Stimulated activated CD8-positive, alpha-beta memory T cell treated with anti-CD3 and anti-CD28 coated beads, Interleukin-15, amount 100 ng/mL, for 1 hour (primary cell): ENCODE measurements around the gene BMP7.
"Not testable (repeated sequence)": the region's sequence is repeated elsewhere in the genome, so short reads cannot be mapped to it uniquely, and the experiment has no call there.

Experiments
- DNase-seq: peaks from one replicate; pipeline ENCODE4 v3.0.0-alpha.2; 2020; ENCODE audit warnings: low read depth

The BMP7 gene

DNA sequence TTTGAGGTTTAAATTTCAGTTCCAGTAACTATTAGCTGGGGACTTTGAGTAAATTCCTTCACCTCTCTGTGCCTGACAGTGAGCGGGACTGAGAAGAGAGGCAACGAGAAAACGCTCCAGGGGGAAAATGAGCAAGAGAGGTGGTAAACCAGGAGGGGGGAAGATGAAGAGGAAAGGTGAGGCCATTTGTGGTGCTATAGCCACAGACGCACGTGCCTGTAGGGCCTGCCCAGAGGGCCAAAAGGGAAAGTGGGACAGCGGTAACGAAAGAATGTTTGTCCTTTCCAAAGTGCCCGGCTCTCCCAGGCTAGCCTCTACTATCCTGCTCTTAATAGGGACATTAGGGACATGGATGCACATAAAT, 99.2 kb downstream of the BMP7 start:
- DNase-seq = no peak

DNA sequence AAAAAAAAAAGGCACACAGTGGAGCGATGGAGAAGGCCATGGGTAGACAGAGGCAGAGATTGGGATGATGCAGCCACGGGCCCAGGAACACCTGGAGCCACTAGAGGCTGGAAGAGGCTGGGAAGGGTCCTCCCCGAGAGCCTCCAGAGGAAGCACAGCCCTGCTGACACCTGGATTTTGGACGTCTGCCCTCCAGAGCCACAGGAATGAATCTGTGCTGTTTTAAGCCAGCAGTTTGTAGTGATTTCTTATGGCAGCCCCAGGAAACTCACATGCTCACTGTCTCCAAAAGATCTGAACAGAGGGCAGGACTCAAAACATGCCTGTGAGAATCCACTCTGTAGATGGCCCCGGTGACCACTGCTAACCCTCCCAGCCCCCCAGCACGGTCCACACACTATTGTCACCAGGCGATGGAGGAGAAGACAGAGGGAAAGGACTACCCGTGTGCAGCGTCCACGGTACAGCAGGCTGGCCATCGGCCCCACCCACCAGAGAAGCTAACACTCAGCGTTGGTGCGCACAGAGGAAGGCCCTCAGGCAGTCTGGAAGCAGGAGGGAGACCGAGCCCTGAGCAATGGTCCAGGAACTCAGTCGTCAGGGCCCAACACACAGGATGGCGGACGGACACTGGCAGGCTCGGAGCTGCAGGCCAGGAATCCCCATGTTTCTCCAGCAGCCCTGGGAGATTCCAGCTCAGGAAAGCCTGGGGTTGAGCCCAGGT, 99.7 kb downstream of the BMP7 start:
- no peak for DNase-seq

DNA sequence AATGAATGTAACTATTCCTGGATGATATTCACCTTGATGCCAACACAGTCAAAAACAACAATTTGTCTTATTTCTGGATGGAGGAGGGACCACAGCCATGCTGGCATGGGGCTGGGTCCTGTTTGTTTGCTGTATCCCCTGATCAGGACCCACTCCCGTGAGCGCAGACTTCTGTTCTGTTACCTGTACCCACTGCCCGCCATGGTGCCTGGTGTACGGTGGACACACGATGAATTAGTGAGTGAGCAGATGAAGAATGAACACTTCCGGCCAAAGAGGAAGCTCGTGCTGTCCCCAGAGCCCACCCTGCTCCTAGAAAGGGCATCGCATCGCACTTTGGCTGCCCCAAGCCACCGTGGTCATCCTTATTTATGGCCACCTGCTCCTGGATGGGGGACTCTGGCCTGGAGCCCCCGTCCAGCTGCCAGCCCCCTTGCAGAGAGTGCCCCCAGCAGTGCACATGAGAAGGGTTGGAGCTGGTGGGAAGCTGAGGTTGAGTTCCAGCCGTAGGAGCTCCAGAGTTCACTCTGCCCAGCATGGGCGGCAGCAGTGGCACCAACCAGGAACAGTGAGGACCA, 100.9 kb downstream of the BMP7 start:
- DNase-seq = no peak

DNA sequence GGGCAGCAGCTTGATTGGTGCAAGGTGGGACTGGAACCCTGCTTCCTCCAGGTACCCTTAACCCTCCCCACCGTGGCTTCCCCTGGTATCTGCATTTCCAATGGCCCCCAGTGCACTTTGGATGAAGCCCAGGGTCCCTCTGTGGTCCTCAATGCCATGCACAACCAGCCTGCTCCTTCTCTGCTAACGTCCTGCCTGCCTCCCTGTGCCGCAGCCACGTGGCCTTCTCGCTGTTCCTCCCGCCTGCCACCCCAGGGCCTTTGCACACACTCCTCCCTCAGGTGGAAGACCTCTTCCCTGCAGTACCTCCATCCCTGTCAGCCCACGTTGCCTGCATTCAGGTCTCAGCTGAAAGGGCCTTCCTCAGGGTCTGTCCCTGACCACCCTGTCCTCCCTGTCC, 101.6 kb downstream of the BMP7 start:
- DNase-seq = no peak

DNA sequence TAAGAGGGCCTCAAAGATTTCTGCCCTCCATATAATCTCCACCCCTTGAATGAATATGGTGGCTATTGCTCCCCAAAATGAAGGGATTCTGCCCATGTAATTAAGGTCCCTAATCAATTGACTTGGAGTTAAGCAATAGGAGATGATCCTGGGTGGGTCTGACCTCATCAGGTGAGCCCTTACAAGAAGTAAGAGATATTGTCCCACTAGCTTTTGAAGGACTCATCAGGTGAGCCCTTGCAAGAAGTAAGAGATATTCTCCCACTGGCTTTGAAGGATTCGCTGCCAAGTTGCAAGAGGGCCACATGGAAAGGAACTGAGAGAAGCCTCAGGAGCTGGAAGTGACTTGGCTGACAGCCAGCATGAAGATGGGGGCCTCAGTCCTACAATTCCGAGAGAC, 103.4 kb downstream of the BMP7 start:
- DNase-seq = no peak

DNA sequence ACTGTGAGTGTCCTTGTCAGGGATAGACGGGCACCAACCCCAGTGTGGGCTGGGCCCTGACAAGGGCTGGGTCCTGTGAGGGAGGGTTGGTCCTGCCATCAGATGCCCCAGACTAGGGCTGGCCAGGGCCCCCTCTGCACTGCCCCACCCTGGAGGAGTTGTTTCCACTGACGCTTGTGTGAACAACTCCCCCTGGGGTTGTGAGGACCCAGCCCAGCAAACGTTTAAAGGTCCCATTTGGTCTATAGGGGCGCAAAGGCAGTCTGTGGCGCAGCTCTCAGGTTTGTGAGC, 104.1 kb downstream of the BMP7 start:
- no peak for DNase-seq

DNA sequence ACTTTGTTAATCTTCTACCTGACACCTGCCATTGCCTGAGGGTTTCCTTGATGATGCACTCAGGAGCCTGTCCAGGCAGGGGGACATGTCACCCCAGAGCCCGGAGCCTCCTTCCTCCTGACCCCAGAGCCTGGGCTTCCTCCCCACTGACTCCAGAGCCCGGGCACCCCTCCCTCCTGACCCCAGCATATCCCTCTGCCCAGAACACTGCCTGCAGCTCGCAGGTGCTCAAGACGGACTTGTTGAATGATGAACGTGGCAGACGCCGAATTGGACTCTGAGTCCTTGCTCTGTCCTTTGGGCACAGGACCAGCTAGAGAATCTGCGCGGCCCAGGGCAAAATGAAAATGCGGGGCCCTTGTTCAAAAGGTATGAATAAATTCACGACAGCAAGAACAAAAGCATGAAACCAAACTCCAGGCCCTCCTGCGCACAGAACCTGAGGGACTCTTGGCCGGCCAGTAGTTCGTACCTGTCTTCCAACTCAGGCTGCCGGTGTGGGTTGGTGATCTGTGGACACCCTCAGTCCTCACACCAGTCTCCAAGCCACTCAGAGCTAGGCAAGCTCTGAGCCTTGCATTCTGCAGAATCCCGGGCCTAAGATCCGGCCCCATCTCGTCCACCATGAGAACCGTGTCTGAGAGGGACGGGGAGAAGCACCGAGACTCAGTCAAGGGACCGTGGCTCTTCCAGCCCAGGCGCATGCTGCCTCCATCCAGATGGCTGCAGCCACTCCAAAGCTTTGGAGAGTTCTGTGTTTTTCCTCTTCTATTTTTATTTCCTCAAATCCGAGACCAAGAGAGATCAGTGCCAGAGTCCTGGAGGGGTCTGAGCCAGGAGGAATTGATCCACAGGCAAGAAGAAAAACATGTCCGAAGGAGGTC, 104.7 kb downstream of the BMP7 start:
- DNase-seq = no peak

DNA sequence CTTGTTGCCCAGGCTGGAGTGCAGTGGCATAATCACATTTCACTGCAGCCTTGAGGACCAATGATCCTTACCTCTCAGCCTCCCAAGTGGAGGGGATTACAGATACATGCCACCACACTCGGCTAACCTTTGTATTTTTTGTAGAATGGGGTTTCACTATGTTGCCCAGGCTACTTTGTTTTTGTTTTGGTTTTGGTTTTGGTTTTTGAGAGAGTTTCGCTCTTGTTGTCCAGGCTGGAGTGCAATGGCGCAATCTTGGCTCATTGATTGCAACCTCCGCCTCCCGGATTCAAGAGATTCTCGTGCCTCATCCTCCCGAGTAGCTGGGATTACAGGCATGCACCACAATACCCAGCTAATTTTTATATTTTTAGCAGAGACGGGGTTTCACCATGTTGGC, 105.5 kb downstream of the BMP7 start:
- DNase-seq = no peak

DNA sequence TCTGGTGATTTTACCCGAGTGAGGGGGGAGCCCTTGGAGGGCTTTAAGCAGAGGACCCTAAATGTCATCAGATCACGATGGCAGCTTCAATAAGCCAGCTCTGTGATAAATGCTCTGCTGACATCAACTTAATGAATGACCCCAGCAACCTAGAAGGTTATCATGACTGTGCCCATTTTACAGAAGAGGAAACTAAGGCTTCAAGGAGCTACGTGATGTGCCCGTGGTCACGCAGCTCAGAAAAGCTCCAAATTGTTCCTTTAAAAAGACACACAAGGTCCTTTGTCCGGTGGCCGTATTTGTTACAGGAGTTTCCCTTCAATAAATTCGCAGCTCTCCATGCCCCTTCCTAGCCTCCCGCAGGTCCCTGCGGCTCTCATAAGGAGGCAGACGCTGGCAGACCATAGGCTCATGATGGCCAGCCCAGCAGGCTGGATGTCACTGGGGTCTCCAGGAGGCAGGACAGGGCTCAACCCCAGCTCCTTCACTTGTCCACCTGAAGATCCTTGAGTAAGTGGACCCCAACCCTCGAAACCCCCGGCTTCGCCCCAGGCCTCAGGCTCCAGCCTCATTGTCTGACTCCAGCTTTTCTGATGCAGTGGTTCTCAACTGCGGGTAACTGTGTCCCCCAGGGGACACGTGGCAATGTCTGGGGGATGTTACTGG, 106.4 kb downstream of the BMP7 start:
- DNase-seq = no peak

DNA sequence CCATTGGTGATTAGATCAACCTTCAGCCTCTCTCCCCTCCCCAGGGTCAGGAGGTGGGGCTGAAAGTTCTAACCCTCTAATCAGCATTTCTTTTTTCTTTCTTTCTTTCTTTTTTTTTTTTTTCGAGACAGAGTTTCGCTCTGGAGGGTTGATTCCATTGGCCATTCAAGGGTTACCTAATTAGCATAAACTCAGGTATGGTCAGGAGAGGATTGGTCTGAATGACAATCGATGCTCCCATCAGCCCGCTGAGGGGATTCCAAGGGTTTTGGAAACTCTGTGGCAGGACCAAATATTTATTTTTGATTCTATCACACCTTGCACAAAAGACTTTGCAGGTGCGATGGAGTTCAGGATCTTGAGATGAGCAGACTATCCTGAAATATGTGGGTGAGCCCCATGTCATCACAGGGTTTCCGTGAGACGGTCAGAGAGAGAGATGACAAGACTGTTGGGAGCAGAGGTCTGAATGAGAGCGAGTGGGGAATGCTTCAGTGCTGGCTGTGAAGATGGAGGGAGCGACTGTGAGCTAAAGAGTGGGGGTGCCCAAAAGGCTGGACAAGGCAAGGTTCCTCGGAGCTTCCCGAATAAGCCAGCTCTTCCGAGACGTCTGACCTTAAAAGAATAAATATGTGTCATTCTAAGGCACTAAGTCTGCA, 107.1 kb downstream of the BMP7 start:
- DNase-seq = no peak

DNA sequence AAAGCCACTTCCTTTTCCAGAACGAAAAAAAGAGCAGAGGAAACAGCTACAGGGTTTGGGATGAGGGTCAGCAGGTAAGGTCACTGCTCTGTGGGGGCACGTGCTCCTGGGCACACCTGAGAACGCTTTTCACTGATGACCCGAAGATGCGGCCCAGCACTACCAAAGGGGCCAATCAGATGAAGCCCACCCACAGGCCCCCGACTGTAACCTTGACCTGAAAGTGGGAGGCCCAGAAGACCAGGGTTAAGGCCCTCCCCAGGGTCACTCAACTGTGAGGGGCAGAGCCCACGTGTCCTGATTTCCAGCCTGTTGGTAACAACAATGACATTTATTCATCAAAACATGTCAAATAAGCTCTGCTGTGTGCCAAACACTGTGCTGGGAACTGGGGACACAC, 108.0 kb downstream of the BMP7 start:
- no peak for DNase-seq

DNA sequence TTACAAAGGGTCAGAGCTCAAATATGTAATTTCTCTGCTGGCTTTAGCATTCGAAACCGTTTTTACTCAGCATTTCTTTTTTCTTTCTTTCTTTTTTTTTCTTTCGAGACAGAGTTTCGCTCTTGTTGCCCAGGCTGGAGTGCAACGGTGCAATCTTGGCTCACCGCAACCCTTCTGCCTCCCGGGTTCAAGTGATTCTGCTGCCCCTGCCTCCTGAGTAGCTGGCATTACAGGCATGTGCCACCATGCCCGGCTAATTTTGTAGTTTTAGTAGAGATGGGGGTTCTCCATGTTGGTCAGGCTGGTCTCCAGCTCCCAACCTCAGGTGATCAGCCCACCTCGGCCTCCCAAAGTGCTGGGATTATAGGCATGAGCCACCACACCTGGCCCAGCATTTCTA, 108.7 kb downstream of the BMP7 start:
- not testable (repeated sequence) for DNase-seq

DNA sequence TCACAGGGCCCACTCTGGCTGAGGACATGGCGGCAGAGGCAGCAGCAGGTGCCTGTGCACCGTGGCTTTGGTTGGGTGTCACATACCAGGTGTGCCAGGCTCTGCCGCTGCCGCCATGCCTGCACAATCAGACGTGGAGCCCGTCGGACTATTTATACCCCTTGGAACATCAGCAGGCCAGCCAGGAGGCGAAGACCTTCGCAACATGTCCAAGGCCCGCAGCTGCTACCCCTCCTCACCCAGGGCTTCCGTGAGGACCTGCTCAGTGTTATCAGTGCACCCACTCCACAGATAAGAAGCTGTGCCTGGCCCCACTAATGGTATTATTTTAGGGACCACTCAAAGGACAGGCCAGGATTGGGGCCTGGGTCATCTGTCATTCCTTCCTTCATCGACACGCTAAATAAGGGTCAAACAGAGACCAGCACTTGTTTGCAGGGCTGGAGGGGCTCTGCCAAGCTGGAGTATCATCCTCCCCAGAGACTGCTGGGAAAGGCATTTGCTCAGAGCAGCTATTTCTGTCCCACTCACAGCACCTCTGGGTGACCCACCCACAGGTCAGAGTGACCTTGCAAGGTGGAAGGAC, 109.2 kb downstream of the BMP7 start:
- no peak for DNase-seq

DNA sequence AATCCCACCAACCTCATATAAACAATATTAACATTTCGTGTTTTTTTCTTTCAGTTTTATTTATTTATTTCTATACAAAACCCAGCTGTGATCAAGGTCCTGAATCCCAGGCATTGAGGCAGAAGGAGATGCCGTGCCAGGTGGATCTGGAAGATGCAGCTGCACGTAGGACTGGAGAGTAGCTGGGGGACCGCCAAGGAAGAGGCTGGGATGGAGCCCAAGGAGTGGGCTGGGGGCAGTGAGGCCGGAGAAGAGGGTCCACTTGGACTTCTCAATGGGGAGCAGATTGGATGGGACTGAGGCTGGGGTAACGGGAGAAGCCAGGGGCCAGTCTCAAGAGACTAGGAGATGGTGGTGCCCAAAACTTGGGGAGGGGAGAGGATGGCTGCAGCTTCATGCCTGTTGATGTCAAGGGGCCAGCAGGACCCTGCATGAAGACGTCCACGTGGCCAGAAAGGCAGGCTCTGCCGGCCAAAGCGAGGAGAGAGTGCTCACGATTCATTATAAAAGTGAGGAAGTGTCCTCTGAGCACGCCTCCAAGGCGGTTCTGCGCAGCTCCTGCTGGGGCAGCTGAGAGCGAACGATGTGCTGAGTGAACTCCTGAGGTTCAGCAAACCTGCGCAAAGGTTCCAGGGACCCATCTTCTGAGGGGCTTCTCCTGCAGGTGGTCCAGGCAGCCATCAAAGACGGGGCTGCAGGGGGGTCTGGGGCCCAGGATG, 110.3 kb downstream of the BMP7 start:
- DNase-seq = no peak

DNA sequence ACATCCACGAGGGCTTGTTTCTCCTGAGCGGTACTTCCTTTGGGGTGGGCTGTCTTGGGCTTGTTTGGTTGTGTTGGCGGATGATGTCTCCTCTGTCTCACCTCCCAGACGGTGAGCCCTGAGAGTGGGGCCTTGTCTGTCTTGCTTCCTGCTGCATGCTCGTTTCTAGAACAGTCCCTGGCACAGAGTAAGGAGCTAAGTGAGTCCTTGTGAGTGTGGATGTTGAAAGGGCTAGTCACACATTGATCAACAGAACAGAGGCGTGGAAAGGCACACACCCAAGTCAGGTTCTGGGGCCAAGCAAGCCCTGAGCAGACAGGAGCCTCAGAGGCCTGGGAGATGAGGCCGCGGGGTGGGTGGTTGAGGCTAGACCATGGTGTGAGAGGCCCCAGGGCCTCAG, 111.0 kb downstream of the BMP7 start:
- DNase-seq = no peak

DNA sequence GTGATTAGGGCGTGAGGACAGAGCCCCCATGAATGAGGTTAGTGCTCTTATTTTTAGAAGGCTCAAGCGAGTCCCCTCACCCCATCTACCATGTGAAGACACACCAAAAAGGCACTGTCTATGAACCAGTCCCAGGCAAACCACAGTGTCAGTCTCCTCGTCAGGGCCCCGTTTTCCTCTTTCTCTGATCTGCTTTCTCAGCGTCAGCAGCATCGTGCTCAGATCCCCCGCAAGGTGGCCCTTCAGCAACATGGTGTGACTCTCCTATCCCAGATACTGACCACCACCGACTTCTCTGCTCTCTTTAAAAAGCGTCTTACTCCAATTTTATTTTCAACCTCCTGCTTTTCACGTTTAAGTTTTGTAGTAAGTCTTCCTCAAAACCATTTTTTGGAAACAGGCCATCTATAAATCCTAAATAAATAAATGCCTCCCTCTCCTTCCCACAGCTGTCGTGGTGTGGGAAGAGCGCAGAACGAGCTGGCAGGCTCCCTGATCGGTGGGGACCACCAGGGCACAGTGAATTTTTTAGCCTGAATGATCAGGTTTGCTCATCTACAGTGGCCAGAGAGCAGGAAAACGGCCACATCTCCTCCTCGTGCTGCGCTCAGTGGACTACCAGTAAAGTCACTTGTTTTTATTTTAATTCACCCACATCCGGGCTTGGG, 113.1 kb downstream of the BMP7 start:
- no peak for DNase-seq

DNA sequence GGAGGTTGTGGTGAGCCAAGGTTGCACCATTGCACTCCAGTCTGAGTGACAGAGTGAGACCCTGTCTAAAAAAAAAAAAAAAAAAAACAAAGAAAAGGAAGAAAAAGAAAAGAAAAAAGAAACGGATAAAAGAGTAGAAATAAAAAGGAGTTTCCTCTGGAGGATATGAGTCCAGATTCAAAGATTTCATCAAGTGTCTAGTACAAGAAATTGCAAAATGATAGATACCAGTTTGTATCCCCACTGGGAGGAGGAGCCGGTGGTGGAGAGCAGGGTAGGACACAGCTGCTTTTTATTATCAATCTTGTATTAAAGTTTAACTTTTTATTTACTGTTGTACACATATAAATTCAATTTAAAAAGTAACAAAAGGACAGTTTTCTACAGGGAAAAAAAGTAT, 113.9 kb downstream of the BMP7 start:
- no peak for DNase-seq

DNA sequence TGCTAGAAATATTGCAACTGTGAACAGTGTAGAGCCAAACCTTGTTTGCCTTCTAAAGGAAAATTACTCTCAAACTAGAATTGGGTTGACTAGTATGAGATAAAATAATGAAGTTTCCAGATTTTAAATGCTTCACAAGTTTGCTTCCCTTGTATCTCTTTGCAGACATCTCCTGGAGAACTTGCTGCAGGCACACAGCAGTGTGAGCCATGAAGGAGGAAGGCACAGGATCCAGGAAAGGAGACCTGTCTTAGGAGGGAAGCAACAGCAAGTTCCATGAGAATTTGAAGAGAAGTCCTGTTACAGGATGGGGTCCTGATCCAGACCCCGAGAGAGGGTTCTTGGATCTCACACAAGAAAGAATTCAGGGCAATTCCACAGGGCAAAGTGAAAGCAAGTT, 115.9 kb downstream of the BMP7 start:
- no peak for DNase-seq

DNA sequence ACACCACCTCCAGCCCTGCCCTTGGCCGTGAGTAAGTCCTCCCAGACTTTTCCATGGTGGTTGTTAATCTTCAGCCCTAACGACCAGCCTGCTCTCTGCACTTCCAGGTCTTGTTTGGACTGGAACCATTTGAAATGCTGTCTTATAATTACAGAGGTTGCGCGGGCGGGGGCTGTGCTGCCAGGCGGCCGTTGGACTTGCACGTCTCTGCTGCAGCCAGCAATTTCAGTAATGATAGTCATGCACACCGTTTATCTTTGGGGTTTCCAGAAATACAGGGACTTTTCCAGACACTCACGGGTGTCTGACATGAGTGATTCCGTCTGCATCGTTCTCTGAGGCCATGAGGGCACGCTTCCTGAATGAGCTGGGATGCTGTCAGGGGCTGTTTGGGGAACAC, 118.2 kb downstream of the BMP7 start:
- no peak for DNase-seq

DNA sequence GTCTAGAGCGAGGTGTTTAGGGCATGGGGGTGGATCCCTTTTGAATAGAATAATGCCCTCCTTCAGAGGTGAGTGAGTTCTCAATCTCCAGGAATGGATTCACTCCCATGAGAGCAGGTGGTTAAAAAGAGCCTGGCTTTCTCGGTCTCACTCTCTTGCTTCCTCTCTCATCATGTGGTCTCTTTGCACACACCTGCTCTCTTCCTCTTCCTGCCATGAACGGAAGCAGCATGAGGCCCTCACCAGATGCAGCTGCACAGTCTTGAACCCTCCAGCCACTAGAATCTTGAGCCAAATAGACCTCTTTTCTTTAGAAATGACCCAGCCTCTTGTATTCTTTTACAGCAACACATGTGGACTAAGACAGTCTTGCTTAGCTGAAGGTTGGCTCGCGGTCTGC, 119.3 kb downstream of the BMP7 start:
- DNase-seq = no peak

DNA sequence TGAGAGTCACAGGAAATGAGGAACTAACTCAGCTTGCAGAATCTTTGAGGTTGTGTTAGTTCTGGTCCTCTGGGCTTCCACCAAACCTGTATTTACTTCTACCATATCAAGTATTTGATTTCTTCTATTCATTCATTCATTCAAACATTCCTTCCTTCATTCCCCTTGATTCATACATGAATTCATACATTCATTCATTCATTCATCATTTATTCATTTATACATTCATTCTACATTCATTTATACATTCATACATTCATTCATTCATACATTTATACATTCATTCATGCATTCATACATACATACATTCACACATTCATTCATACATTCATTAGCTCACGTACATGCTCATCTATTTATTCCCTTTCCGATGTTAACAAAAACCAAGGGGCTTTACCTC, 120.3 kb downstream of the BMP7 start:
- DNase-seq = no peak
